Measurements from ENCODE around the gene HEXIM1. TPM values are rescaled to one million over a fixed set of nuclear protein-coding genes. Genes with fewer than 3 reads are reported as not detected.

HEXIM1 gene
- total RNA-seq, 1 experiment from 2014 or later = 29.6 TPM

- TF ChIP-seq AFF4 (CRISPR knock-in tag; IDR thresholded peaks at IDR 0.05; ENCODE audit: borderline replicate concordance) = 0 out of 2 replicates have a peak, but pooled peaks have one; percentile 23
- TF ChIP-seq ZBTB21 (CRISPR knock-in tag; IDR thresholded peaks at IDR 0.05; ENCODE audit: borderline replicate concordance) = no peak
- peak; percentile 59; the same call in 1 of the 2 replicates for TF ChIP-seq NFATC4 (CRISPR knock-in tag; IDR thresholded peaks at IDR 0.05)
- TF ChIP-seq, protein P1, sequence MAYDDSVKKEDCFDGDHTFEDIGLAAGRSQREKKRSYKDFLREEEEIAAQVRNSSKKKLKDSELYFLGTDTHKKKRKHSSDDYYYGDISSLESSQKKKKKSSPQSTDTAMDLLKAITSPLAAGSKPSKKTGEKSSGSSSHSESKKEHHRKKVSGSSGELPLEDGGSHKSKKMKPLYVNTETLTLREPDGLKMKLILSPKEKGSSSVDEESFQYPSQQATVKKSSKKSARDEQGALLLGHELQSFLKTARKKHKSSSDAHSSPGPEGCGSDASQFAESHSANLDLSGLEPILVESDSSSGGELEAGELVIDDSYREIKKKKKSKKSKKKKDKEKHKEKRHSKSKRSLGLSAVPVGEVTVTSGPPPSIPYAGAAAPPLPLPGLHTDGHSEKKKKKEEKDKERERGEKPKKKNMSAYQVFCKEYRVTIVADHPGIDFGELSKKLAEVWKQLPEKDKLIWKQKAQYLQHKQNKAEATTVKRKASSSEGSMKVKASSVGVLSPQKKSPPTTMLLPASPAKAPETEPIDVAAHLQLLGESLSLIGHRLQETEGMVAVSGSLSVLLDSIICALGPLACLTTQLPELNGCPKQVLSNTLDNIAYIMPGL (CRISPR knock-in tag; IDR thresholded peaks at IDR 0.05) = peak; percentile 95
- peak; percentile 15; the same call in 1 of the 2 replicates for TF ChIP-seq ZNF671 (CRISPR knock-in tag; IDR thresholded peaks at IDR 0.05)
- TF ChIP-seq, protein P2, sequence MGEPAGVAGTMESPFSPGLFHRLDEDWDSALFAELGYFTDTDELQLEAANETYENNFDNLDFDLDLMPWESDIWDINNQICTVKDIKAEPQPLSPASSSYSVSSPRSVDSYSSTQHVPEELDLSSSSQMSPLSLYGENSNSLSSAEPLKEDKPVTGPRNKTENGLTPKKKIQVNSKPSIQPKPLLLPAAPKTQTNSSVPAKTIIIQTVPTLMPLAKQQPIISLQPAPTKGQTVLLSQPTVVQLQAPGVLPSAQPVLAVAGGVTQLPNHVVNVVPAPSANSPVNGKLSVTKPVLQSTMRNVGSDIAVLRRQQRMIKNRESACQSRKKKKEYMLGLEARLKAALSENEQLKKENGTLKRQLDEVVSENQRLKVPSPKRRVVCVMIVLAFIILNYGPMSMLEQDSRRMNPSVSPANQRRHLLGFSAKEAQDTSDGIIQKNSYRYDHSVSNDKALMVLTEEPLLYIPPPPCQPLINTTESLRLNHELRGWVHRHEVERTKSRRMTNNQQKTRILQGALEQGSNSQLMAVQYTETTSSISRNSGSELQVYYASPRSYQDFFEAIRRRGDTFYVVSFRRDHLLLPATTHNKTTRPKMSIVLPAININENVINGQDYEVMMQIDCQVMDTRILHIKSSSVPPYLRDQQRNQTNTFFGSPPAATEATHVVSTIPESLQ (CRISPR knock-in tag; IDR thresholded peaks at IDR 0.05) = no peak
- TF ChIP-seq MAX (CRISPR knock-in tag; IDR thresholded peaks at IDR 0.05) = peak; percentile 57; the same call in 1 of the 2 replicates
These were observed 12.4 kb downstream of the HEXIM1 start (continued) for GRCh38 chr17:45160447-45161287.

DNA sequence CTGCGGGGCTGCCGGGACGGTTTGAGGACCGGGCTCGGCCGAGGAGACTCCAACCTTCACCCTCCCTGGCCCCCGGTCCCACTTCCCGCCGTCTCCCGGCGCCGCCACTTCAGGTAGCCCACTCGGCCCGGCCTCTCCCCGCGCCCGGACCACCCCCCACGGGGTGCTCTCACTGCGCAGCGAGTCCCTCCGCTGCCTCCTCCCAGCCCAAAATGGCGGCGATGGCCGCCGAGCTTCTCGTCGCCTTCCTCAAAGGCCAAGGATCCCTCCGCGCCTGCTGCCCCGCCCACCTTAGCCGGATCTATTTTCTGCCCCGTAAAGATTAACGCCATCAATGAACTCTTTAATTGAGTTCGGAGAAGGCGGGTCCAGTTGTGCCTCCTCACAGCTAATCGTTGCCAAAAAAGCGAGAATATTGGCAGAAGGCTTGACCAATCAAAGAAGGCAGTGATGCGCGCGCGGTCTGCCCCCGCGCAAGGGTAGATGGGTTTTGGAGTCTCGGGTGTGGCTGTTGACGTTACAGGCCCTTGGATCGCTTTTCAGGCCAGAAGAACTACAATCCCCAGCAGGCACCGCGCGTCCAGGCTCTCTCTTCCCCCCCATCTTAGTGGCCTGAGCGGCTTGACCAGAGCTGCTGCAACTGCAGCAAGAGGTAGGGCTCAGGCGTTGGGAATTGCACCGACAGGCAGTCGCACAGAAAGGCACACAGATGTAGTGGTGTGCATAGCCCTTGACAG is 13.2 kb downstream of the HEXIM1 start, which contains the start of gene HEXIM2:
Gene HEXIM2 (plus strand): TSS at position 588 of the 737 bp plus-strand sequence. CDS start 919 bp downstream, outside the sequence.
- peak within 1 kb of the TSS; percentile 99 for H3K4me3 Mint-ChIP-seq
- H3K27ac Mint-ChIP-seq = peak within 1 kb of the TSS; percentile 96
- DNase-seq (ENCODE audit: low spot score) (peak; percentile 98), ATAC-seq (peak; percentile 93)
- H3K27me3 Mint-ChIP-seq (ENCODE audit: low read depth) = no peaks in the 10 kb centered on the region
- ChIA-PET CTCF (interaction anchor here (0.5 to 7.4 kb wide), 22 partner anchors 11 to 618 kb away, joined by 3 to 171 read pairs (median 4); partner anchors contain the start of genes ACBD4 and HEXIM1), POLR2A (interaction anchor here (0.5 to 4.7 kb wide), 18 partner anchors 8 to 508 kb away, joined by 3 to 242 read pairs (median 4); partner anchors contain the start of genes ACBD4 and HEXIM1)
- H3K9me3 Mint-ChIP-seq = no peaks in the 10 kb centered on the region
- peaks cover 13% of the 10 kb centered on the region for H3K36me3 Mint-ChIP-seq
- peaks cover 31% of the 10 kb centered on the region for H3K4me1 Mint-ChIP-seq
- TF ChIP-seq PRRX2 (CRISPR knock-in tag; IDR thresholded peaks at IDR 0.05) (0 out of 2 replicates have a peak, but pooled peaks have one; percentile 59), ZNF219 (CRISPR knock-in tag; IDR thresholded peaks at IDR 0.05; ENCODE audit: borderline replicate concordance) (0 out of 2 replicates have a peak, but pooled peaks have one; percentile 63), ZNF317 (CRISPR knock-in tag; IDR thresholded peaks at IDR 0.05; ENCODE audit: borderline replicate concordance, low read depth) (no peak), MAX (CRISPR knock-in tag; IDR thresholded peaks at IDR 0.05) (peak; percentile 64; the same call in 1 of the 2 replicates), ZNF671 (CRISPR knock-in tag; IDR thresholded peaks at IDR 0.05) (no peak), CTCF (IDR thresholded peaks at IDR 0.05) (no peak), JUN (CRISPR knock-in tag; IDR thresholded peaks at IDR 0.05) (0 out of 2 replicates have a peak, but pooled peaks have one; percentile 9), RELA (CRISPR knock-in tag; IDR thresholded peaks at IDR 0.05; ENCODE audit: borderline replicate concordance) (no peak), SP1 (CRISPR knock-in tag; conservative IDR thresholded peaks at IDR 0.05) (peak; percentile 98), ATF1 (CRISPR knock-in tag; IDR thresholded peaks at IDR 0.05) (no peak), CBFB (CRISPR knock-in tag; IDR thresholded peaks at IDR 0.05; ENCODE audit: low read depth) (no peak), ZNF396 (CRISPR knock-in tag; IDR thresholded peaks at IDR 0.05; ENCODE audit: borderline replicate concordance) (no peak)
- TF ChIP-seq, protein P3, sequence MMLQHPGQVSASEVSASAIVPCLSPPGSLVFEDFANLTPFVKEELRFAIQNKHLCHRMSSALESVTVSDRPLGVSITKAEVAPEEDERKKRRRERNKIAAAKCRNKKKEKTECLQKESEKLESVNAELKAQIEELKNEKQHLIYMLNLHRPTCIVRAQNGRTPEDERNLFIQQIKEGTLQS (CRISPR knock-in tag; conservative IDR thresholded peaks at IDR 0.05) = no peak
- TF ChIP-seq, protein P4, sequence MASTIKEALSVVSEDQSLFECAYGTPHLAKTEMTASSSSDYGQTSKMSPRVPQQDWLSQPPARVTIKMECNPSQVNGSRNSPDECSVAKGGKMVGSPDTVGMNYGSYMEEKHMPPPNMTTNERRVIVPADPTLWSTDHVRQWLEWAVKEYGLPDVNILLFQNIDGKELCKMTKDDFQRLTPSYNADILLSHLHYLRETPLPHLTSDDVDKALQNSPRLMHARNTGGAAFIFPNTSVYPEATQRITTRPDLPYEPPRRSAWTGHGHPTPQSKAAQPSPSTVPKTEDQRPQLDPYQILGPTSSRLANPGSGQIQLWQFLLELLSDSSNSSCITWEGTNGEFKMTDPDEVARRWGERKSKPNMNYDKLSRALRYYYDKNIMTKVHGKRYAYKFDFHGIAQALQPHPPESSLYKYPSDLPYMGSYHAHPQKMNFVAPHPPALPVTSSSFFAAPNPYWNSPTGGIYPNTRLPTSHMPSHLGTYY (CRISPR knock-in tag; IDR thresholded peaks at IDR 0.05) = peak; percentile 72; the same call in 1 of the 2 replicates
